Activated CD8-positive, alpha-beta memory T cell treated with anti-CD3 and anti-CD28 coated beads, Interleukin-2, amount 10 ng/mL, durations not matched to agents 7 days and 5 days (primary cell): ENCODE data around the gene CA5A. TPM values are rescaled to one million over a fixed set of nuclear protein-coding genes. Genes with fewer than 3 reads are reported as not detected.
"Not testable (repeated sequence)": the region's sequence is repeated elsewhere in the genome, so short reads cannot be mapped to it uniquely, and the experiment has no call there.

ENCODE experiments used
- ATAC-seq: fragments of 150-1000 bp; cut with Tn5 transposase; one replicate; pipeline ENCODE4 v1.10.0; 2021; ENCODE audit warnings: moderate library complexity
- CTCF ChIA-PET: fragments of 350-600 bp; sonication (Branson Sonifier 250); formaldehyde crosslinking; loops from one replicate; lab custom pipeline; 2021; ENCODE audit warnings: antibody characterized with exemption; lab: Charles Lee
- DNase-seq: peaks from one replicate; pipeline ENCODE4 v3.0.0-alpha.2; 2020
- H3K27ac Mint-ChIP-seq: one replicate; pipeline ENCODE4 v1.8.0; 2021; ENCODE audit warnings: mild to moderate bottlenecking, mixed read lengths
- H3K27me3 Mint-ChIP-seq: one replicate; pipeline ENCODE4 v1.8.0; 2021; ENCODE audit warnings: mixed read lengths
- H3K36me3 Mint-ChIP-seq: one replicate; pipeline ENCODE4 v1.8.0; 2021; ENCODE audit warnings: mild to moderate bottlenecking, mixed read lengths
- H3K4me1 Mint-ChIP-seq: one replicate; pipeline ENCODE4 v1.8.0; 2021; ENCODE audit warnings: mixed read lengths
- H3K4me3 Mint-ChIP-seq: one replicate; pipeline ENCODE4 v1.8.0; 2021; ENCODE audit warnings: mild to moderate bottlenecking, moderate library complexity, mixed read lengths
- H3K9me3 Mint-ChIP-seq: one replicate; pipeline ENCODE4 v1.8.0; 2022; ENCODE audit warnings: low read depth, mixed read lengths
- total RNA-seq, 2 experiments: library from RNA; stranded (reverse); gene quantifications; one replicate each; pipeline ENCODE4 v1.2.3, GENCODE V29; 2021

CA5A gene
- total RNA-seq, 2 experiments from 2014 or later: not detected

- ATAC-seq, CTCF ChIA-PET, H3K9me3 Mint-ChIP-seq, H3K27me3 Mint-ChIP-seq, H3K4me3 Mint-ChIP-seq, H3K36me3 Mint-ChIP-seq, H3K4me1 Mint-ChIP-seq, H3K27ac Mint-ChIP-seq, DNase-seq: not testable (repeated sequence)
Measured at GRCh38 chr16:87936016-87936374, 334 bp downstream of the CA5A start.

- H3K9me3 Mint-ChIP-seq, H3K36me3 Mint-ChIP-seq, CTCF ChIA-PET, H3K27ac Mint-ChIP-seq, H3K27me3 Mint-ChIP-seq, ATAC-seq, H3K4me1 Mint-ChIP-seq, DNase-seq, H3K4me3 Mint-ChIP-seq: not testable (repeated sequence)
Measured at GRCh38 chr16:87934752-87935425, 1.4 kb downstream of the CA5A start.

- no peaks in the 10 kb centered on the region for H3K36me3 Mint-ChIP-seq
- no peak overlapping the region for H3K27ac Mint-ChIP-seq
- no peaks in the 10 kb centered on the region for H3K4me1 Mint-ChIP-seq
- H3K27me3 Mint-ChIP-seq: no peaks in the 10 kb centered on the region
- no peak overlapping the region for H3K4me3 Mint-ChIP-seq
- ATAC-seq (no peak), DNase-seq (no peak)
- CTCF ChIA-PET: no interaction called here
- no peaks in the 10 kb centered on the region for H3K9me3 Mint-ChIP-seq
Measured at GRCh38 chr16:87933140-87933495, 3.2 kb downstream of the CA5A start.

- H3K27ac Mint-ChIP-seq, H3K36me3 Mint-ChIP-seq, H3K9me3 Mint-ChIP-seq, DNase-seq, H3K4me1 Mint-ChIP-seq, H3K4me3 Mint-ChIP-seq, ATAC-seq, CTCF ChIA-PET, H3K27me3 Mint-ChIP-seq: not testable (repeated sequence)
Measured at GRCh38 chr16:87932475-87933139, 3.7 kb downstream of the CA5A start.

- peak; percentile 52 for DNase-seq
- no peak overlapping the region for H3K27ac Mint-ChIP-seq
- CTCF ChIA-PET: no interaction called here
Measured at GRCh38 chr16:87931504-87931903, 4.8 kb downstream of the CA5A start.

GRCh38 chr16:87930456-87930855 lies 5.9 kb downstream of the CA5A start:
- no peak overlapping the region for H3K4me3 Mint-ChIP-seq
- H3K36me3 Mint-ChIP-seq: no peaks in the 10 kb centered on the region
- H3K4me1 Mint-ChIP-seq: peaks cover 5% of the 10 kb centered on the region
- CTCF ChIA-PET: interaction anchor here (1.5 kb wide), 2 partner anchors 506 to 509 kb away, joined by 3 to 8 read pairs; no protein-coding TSS in a partner anchor
- H3K9me3 Mint-ChIP-seq: no peaks in the 10 kb centered on the region
- no peak for DNase-seq
- H3K27ac Mint-ChIP-seq: no peak overlapping the region
- no peak for ATAC-seq
- peaks cover 17% of the 10 kb centered on the region for H3K27me3 Mint-ChIP-seq

More at GRCh38 chr16:87931504-87931903, 4.8 kb downstream of the CA5A start:
- Mint-ChIP-seq H3K36me3 (no peaks in the 10 kb centered on the region), H3K9me3 (no peaks in the 10 kb centered on the region), H3K4me3 (no peak overlapping the region), H3K27me3 (peaks cover 9% of the 10 kb centered on the region), H3K4me1 (peaks cover under 1% of the 10 kb centered on the region)
- peak; percentile 42 for ATAC-seq

GRCh38 chr16:87929986-87930385 lies 6.3 kb downstream of the CA5A start:
- no peak overlapping the region for H3K4me3 Mint-ChIP-seq
- no peak overlapping the region for H3K27ac Mint-ChIP-seq
- H3K9me3 Mint-ChIP-seq: no peaks in the 10 kb centered on the region
- peaks cover 5% of the 10 kb centered on the region for H3K4me1 Mint-ChIP-seq
- peaks cover 17% of the 10 kb centered on the region for H3K27me3 Mint-ChIP-seq
- DNase-seq (no peak), ATAC-seq (no peak)
- CTCF ChIA-PET: interaction anchor here (1.5 kb wide), 2 partner anchors 506 to 509 kb away, joined by 3 to 8 read pairs; no protein-coding TSS in a partner anchor
- H3K36me3 Mint-ChIP-seq: no peaks in the 10 kb centered on the region

- peaks cover 24% of the 10 kb centered on the region for H3K27me3 Mint-ChIP-seq
- H3K36me3 Mint-ChIP-seq: no peaks in the 10 kb centered on the region
- H3K4me3 Mint-ChIP-seq: no peak overlapping the region
- H3K9me3 Mint-ChIP-seq: no peaks in the 10 kb centered on the region
- ATAC-seq (no peak), DNase-seq (no peak)
- peaks cover 5% of the 10 kb centered on the region for H3K4me1 Mint-ChIP-seq
- H3K27ac Mint-ChIP-seq: no peak overlapping the region
- CTCF ChIA-PET: interaction anchor here (1.1 to 1.2 kb wide), 2 partner anchors 56 to 148 kb away, joined by 4 read pairs; no protein-coding TSS in a partner anchor
Measured at GRCh38 chr16:87927195-87927562, 9.2 kb downstream of the CA5A start.

- CTCF ChIA-PET: interaction anchor here (1.2 kb wide), 1 partner anchor 16 kb away, joined by 3 read pairs; no protein-coding TSS in a partner anchor
- no peak for ATAC-seq
- Mint-ChIP-seq H3K36me3 (no peaks in the 10 kb centered on the region), H3K27ac (no peak overlapping the region), H3K4me3 (no peak overlapping the region), H3K4me1 (peaks cover 5% of the 10 kb centered on the region), H3K27me3 (peaks cover 24% of the 10 kb centered on the region), H3K9me3 (no peaks in the 10 kb centered on the region)
- DNase-seq: no peak
Measured at GRCh38 chr16:87926246-87927194, 9.8 kb downstream of the CA5A start.

GRCh38 chr16:87924811-87925670 lies 11.3 kb downstream of the CA5A start:
- H3K36me3 Mint-ChIP-seq: no peaks in the 10 kb centered on the region
- H3K27me3 Mint-ChIP-seq: peaks cover 24% of the 10 kb centered on the region
- CTCF ChIA-PET: interaction anchor here (1.2 kb wide), 1 partner anchor 15 kb away, joined by 3 read pairs; no protein-coding TSS in a partner anchor

GRCh38 chr16:87924041-87924810 lies 12.1 kb downstream of the CA5A start:
- no peaks in the 10 kb centered on the region for H3K36me3 Mint-ChIP-seq
- ATAC-seq (no peak), DNase-seq (no peak)
- peaks cover 24% of the 10 kb centered on the region for H3K27me3 Mint-ChIP-seq
- H3K4me1 Mint-ChIP-seq: peaks cover 5% of the 10 kb centered on the region
- CTCF ChIA-PET: no interaction called here
- no peak overlapping the region for H3K4me3 Mint-ChIP-seq
- no peak overlapping the region for H3K27ac Mint-ChIP-seq
- H3K9me3 Mint-ChIP-seq: no peaks in the 10 kb centered on the region

More at GRCh38 chr16:87924811-87925670, 11.3 kb downstream of the CA5A start:
- Mint-ChIP-seq H3K4me1 (peaks cover 5% of the 10 kb centered on the region), H3K4me3 (no peak overlapping the region), H3K27ac (no peak overlapping the region), H3K9me3 (no peaks in the 10 kb centered on the region)
- ATAC-seq (no peak), DNase-seq (no peak)

- Mint-ChIP-seq H3K27ac (no peak overlapping the region), H3K27me3 (peaks cover 27% of the 10 kb centered on the region), H3K4me3 (no peak overlapping the region), H3K36me3 (no peaks in the 10 kb centered on the region), H3K9me3 (no peaks in the 10 kb centered on the region), H3K4me1 (peaks cover 5% of the 10 kb centered on the region)
- CTCF ChIA-PET: no interaction called here
- DNase-seq: no peak
- no peak for ATAC-seq
Measured at GRCh38 chr16:87922250-87922871, 14.0 kb downstream of the CA5A start.
